Measurements from ENCODE around the gene SETD1A.
A peak's percentile ranks its signal among the peaks of the same experiment; 100 is the strongest.

SETD1A gene

GRCh38 chr16:30948667-30949649 lies 8.6 kb upstream of the SETD1A start, which contains the start of gene ORAI3:
Gene ORAI3 (plus strand): TSS chr16:30949068. CDS start chr16:30949290, 222 bp downstream.
- no peaks in the 10 kb centered on the region for H3K27me3 ChIP-seq (ENCODE audit: insufficient read depth, poor library complexity, severe bottlenecking)
- TF ChIP-seq CTCF (IDR thresholded peaks at IDR 0.05; ENCODE audit: insufficient read depth, low read length) (no peak), POLR2AphosphoS5 (IDR thresholded peaks at IDR 0.05; ENCODE audit: low read depth) (peak; percentile 72; the same call in 1 of the 2 replicates), GABPA (IDR thresholded peaks at IDR 0.05; ENCODE audit: low read depth) (peak; percentile 54), REST (IDR thresholded peaks at IDR 0.05; ENCODE audit: insufficient replicate concordance, low read depth) (peak; percentile 59), SPI1 (IDR thresholded peaks at IDR 0.05; ENCODE audit: borderline replicate concordance, low read depth) (peak; percentile 97)
- H3K4me3 ChIP-seq (replicated peaks; ENCODE audit: insufficient read depth, low read length) = peak within 1 kb of the TSS; percentile 47
- H3K27ac ChIP-seq (replicated peaks) = peak within 1 kb of the TSS; percentile 88
- peak; percentile 80 to 90 for DNase-seq (ENCODE audit: low read depth in 1 of 2, low spot score in 1 of 2)

GRCh38 chr16:30949650-30950515 lies 7.7 kb upstream of the SETD1A start:
- peak; percentile 90 to 93 for DNase-seq (ENCODE audit: low read depth in 1 of 2, low spot score in 1 of 2)
- peak overlapping the region; percentile 88 for H3K27ac ChIP-seq (replicated peaks)
- H3K27me3 ChIP-seq (ENCODE audit: insufficient read depth, poor library complexity, severe bottlenecking) = no peaks in the 10 kb centered on the region
- TF ChIP-seq REST (IDR thresholded peaks at IDR 0.05; ENCODE audit: insufficient replicate concordance, low read depth) (no peak), GABPA (IDR thresholded peaks at IDR 0.05; ENCODE audit: low read depth) (no peak), SPI1 (IDR thresholded peaks at IDR 0.05; ENCODE audit: borderline replicate concordance, low read depth) (peak; percentile 24; the same call in 1 of the 2 replicates), POLR2AphosphoS5 (IDR thresholded peaks at IDR 0.05; ENCODE audit: low read depth) (peak; percentile 97), CTCF (IDR thresholded peaks at IDR 0.05; ENCODE audit: insufficient read depth, low read length) (no peak)
- peak overlapping the region; percentile 47 for H3K4me3 ChIP-seq (replicated peaks; ENCODE audit: insufficient read depth, low read length)

GRCh38 chr16:30950516-30951065 lies 7.0 kb upstream of the SETD1A start:
- Histone ChIP-seq H3K4me3 (replicated peaks; ENCODE audit: insufficient read depth, low read length) (peak overlapping the region; percentile 47), H3K27ac (replicated peaks) (peak overlapping the region; percentile 88), H3K27me3 (ENCODE audit: insufficient read depth, poor library complexity, severe bottlenecking) (no peaks in the 10 kb centered on the region)
- TF ChIP-seq GABPA (IDR thresholded peaks at IDR 0.05; ENCODE audit: low read depth) (no peak), SPI1 (IDR thresholded peaks at IDR 0.05; ENCODE audit: borderline replicate concordance, low read depth) (no peak), CTCF (IDR thresholded peaks at IDR 0.05; ENCODE audit: insufficient read depth, low read length) (no peak), POLR2AphosphoS5 (IDR thresholded peaks at IDR 0.05; ENCODE audit: low read depth) (no peak), REST (IDR thresholded peaks at IDR 0.05; ENCODE audit: insufficient replicate concordance, low read depth) (no peak)
- DNase-seq (ENCODE audit: low read depth in 1 of 2, low spot score in 1 of 2) = no peak
